Adrenal gland (tissue), 12 donors: ENCODE results near the gene GPR85. TPM values are rescaled to one million over a fixed set of nuclear protein-coding genes. Genes with fewer than 3 reads are reported as not detected.
"Not testable (repeated sequence)": the region's sequence is repeated elsewhere in the genome, so short reads cannot be mapped to it uniquely, and the experiment has no call there.

Experiments used
- DNase-seq, 7 donors: peaks; one replicate each; pipeline ENCODE4 v3.0.0-alpha.2; 2019 to 2020
- H3K27ac ChIP-seq, 5 donors: fragments of 200-600 bp; sonication (generic) in 4 of 5; 1 replicate in 3 of 5; 2 replicates in 2 of 5; pipeline versions ENCODE4 v1.5.1 to v1.8.0; 2016 to 2020; ENCODE audit warnings: mild to moderate bottlenecking in 1 of 5
- H3K27me3 ChIP-seq: fragments of 200-600 bp; 2 replicates; pipeline ENCODE4 v1.8.0; 2021
- H3K36me3 ChIP-seq, 2 donors: fragments of 200-600 bp; replicated peaks in 1 of 2; 1 replicate in 1 of 2; 2 replicates in 1 of 2; pipeline versions ENCODE4 v1.5.1 to v1.8.0; 2018 to 2022
- H3K4me1 ChIP-seq, 2 donors: fragments of 200-600 bp; replicated peaks in 1 of 2; 1 replicate in 1 of 2; 2 replicates in 1 of 2; pipeline versions ENCODE4 v1.5.1 to v1.8.0; 2018 to 2021
- H3K4me3 ChIP-seq, 4 donors: fragments of 200-600 bp; sonication (generic) in 3 of 4; one replicate each; pipeline ENCODE4 v1.5.1; 2016 to 2018
- H3K9me3 ChIP-seq, 3 donors: fragments of 200-600 bp; sonication (generic) in 1 of 3; replicated peaks in 1 of 3; 1 replicate in 2 of 3; 2 replicates in 1 of 3; pipeline versions ENCODE4 v1.5.1 to v1.8.0; 2016 to 2021
- CTCF ChIP-seq, 6 experiments: fragments of 450-650 bp in 4 of 6; fragments of 200-600 bp in 2 of 6; sonication (generic) in 1 of 6; IDR thresholded peaks; 1 replicate in 5 of 6; 2 replicates in 1 of 6; pipeline versions ENCODE4 v1.5.1 to v1.8.0; 2016 to 2021; ENCODE audit warnings: antibody characterized with exemption in 6 of 6, mild to moderate bottlenecking in 2 of 6, moderate library complexity in 1 of 6
- POLR2A ChIP-seq, 2 donors: fragments of 450-650 bp; IDR thresholded peaks; one replicate each; pipeline ENCODE4 v1.6.1; 2017; ENCODE audit warnings: antibody characterized with exemption in 2 of 2, mild to moderate bottlenecking in 2 of 2, moderate library complexity in 1 of 2
- WGBS, 4 donors: extraction: QIAGEN DNeasy Blood & Tissue Kit in 2 of 4; methylation state at CpG; one replicate each; pipeline versions ENCODE4 v1.1.5 to v1.1.7; 2013 to 2017; 5-methylcytosine and 5-hydroxymethylcytosine counted together
- intact Hi-C, 2 donors: fragments of 100-400 bp; cut with DNase I; formaldehyde crosslinking; loops; one replicate each; pipeline versions ENCODE4 v1.14.1 to v1.15.0; 2022 to 2023
- polyA plus RNA-seq, 3 donors: library from polyadenylated mRNA; stranded (reverse); fragments of 200-250 nt in 2 of 3; fragments of 350-450 nt in 1 of 3; fragmentation: Illumina TruSeq in 1 of 3; extraction: RNeasy Lipid Tissue Mini Kit (QIAGEN cat#74804) in 1 of 3; gene quantifications; one replicate each; pipeline ENCODE4 v1.2.3, GENCODE V29; 2013 to 2014
- total RNA-seq, 9 donors: library from RNA; depleted of rRNA in 4 of 9; stranded (reverse); fragments of >200 nt in 4 of 9; fragments of 120-200 nt in 1 of 9; fragmentation: NEBNext Ultra II Directional in 1 of 9; extraction: Animal tissue kit (Norgen Biotek cat#: 25700) in 1 of 9; gene quantifications; one replicate each; pipeline versions ENCODE4 v1.1.0 to v1.2.4, GENCODE V29; 2013 to 2023
- donor health status: healthy with polysubstance abuse.
- donor health status: Bipolar disorder and iron deficiency.
- donor health status: DM: yes; HTN: yes; CAD: no.
- donor health status: DM: no; HTN: no; CAD: no.
- donor health status: DM: no; HTN: no; CAD: no.
- donor health status: DM: yes; HTN: yes; CAD: no.

GPR85 gene
- total and polyA plus RNA-seq, 12 donors: 0.46 to 2.3 (median 1.1) TPM; not detected in 1

GRCh38 chr7:113071465-113071864 is 15.2 kb downstream of the GPR85 start:
- intact Hi-C loops: no loop called here
- no peak for TF ChIP-seq CTCF (IDR thresholded peaks at IDR 0.05)
- Histone ChIP-seq H3K36me3 (no peaks in the 10 kb centered on the region), H3K9me3 (no peaks in the 10 kb centered on the region), H3K4me3 (no peak overlapping the region), H3K4me1 (no peaks in the 10 kb centered on the region), H3K27me3 (no peaks in the 10 kb centered on the region), H3K27ac (no peak overlapping the region)
- peak in 5 of 7 donors; percentile 14 to 32 (median 21) for DNase-seq
- WGBS, 4 donors: 18 to 31% (median 23%) methylated on average over 1 of the region's 1 CpG

- Histone ChIP-seq H3K9me3 (no peaks in the 10 kb centered on the region), H3K27me3 (no peaks in the 10 kb centered on the region), H3K4me3 (no peak overlapping the region), H3K27ac (no peak overlapping the region), H3K36me3 (no peaks in the 10 kb centered on the region), H3K4me1 (no peaks in the 10 kb centered on the region)
- intact Hi-C loops: no loop called here
- DNase-seq: no peak
- TF ChIP-seq CTCF (IDR thresholded peaks at IDR 0.05): no peak
- TF ChIP-seq POLR2A (IDR thresholded peaks at IDR 0.05): no peak
- 77 to 89% (median 83%) methylated on average over 2 of the region's 2 CpGs for WGBS, 4 donors
These were observed 24.1 kb downstream of the GPR85 start for GRCh38 chr7:113062499-113062898.

GRCh38 chr7:113060100-113060499 is 26.5 kb downstream of the GPR85 start:
- no peak for DNase-seq
- no peak overlapping the region for H3K4me3 ChIP-seq
- H3K36me3 ChIP-seq: no peaks in the 10 kb centered on the region
- TF ChIP-seq POLR2A (IDR thresholded peaks at IDR 0.05) (no peak), CTCF (IDR thresholded peaks at IDR 0.05) (no peak)
- no peak overlapping the region for H3K27ac ChIP-seq
- H3K4me1 ChIP-seq: no peaks in the 10 kb centered on the region
- no peaks in the 10 kb centered on the region for H3K9me3 ChIP-seq
- 78 to 97% (median 84%) methylated on average over 2 of the region's 2 CpGs for WGBS, 4 donors
- no peaks in the 10 kb centered on the region for H3K27me3 ChIP-seq
- intact Hi-C loops: no loop called here

- H3K4me3 ChIP-seq: no peak overlapping the region
- H3K27me3 ChIP-seq: no peaks in the 10 kb centered on the region
- H3K4me1 ChIP-seq: no peaks in the 10 kb centered on the region
- H3K9me3 ChIP-seq: no peaks in the 10 kb centered on the region
- no peak for TF ChIP-seq CTCF (IDR thresholded peaks at IDR 0.05)
- TF ChIP-seq POLR2A (IDR thresholded peaks at IDR 0.05): no peak
- intact Hi-C loops: no loop called here
- 44 to 47% (median 46%) methylated on average over 2 of the region's 2 CpGs for WGBS, 4 donors
- no peak for DNase-seq
- H3K36me3 ChIP-seq: no peaks in the 10 kb centered on the region
- H3K27ac ChIP-seq: no peak overlapping the region
These were observed 31.7 kb downstream of the GPR85 start for GRCh38 chr7:113054938-113055337.

GRCh38 chr7:113054272-113054671 is 32.4 kb downstream of the GPR85 start:
- DNase-seq, H3K27ac ChIP-seq, intact Hi-C loops, H3K27me3 ChIP-seq, H3K9me3 ChIP-seq, H3K4me1 ChIP-seq, H3K36me3 ChIP-seq, H3K4me3 ChIP-seq: not testable (repeated sequence)
- 66 to 86% (median 74%) methylated on average over 2 to 3 of the region's 3 CpGs for WGBS, 4 donors

GRCh38 chr7:113049221-113049620 is 37.4 kb downstream of the GPR85 start:
- intact Hi-C loops, H3K27me3 ChIP-seq, H3K4me1 ChIP-seq, H3K9me3 ChIP-seq, H3K27ac ChIP-seq, DNase-seq, H3K4me3 ChIP-seq, H3K36me3 ChIP-seq: not testable (repeated sequence)
- WGBS, 4 donors: 69 to 84% (median 78%) methylated on average over 1 of the region's 1 CpG
